Liver (tissue), 3 donors: ENCODE data around the gene SLC8A3.

Source experiments
- EGR1 ChIP-seq, 2 donors: IDR thresholded peaks; 2 replicates each; pipeline ENCODE4 v1.6.1; 2016 to 2018; ENCODE audit warnings: antibody characterized with exemption in 2 of 2, low read depth in 2 of 2
- FOXA1 ChIP-seq: IDR thresholded peaks from 2 replicates; pipeline ENCODE4 v1.6.1; 2016; ENCODE audit warnings: antibody characterized with exemption
- GABPA ChIP-seq, 2 donors: IDR thresholded peaks in 1 of 2; conservative IDR thresholded peaks in 1 of 2; 2 replicates each; pipeline ENCODE4 v1.6.1; 2016; ENCODE audit warnings: antibody characterized with exemption in 2 of 2, mild to moderate bottlenecking in 1 of 2, moderate library complexity in 1 of 2
- JUND ChIP-seq, 2 donors: IDR thresholded peaks; 2 replicates each; pipeline ENCODE4 v1.6.1; 2016; ENCODE audit warnings: antibody characterized with exemption in 2 of 2
- NR2F2 ChIP-seq: IDR thresholded peaks from 2 replicates; pipeline ENCODE4 v1.6.1; 2016; ENCODE audit warnings: antibody characterized with exemption
- RAD21 ChIP-seq, 2 donors: IDR thresholded peaks; 2 replicates each; pipeline ENCODE4 v1.6.1; 2016; ENCODE audit warnings: antibody characterized with exemption in 2 of 2, mild to moderate bottlenecking in 2 of 2
- RXRA ChIP-seq, 2 donors: IDR thresholded peaks; 2 replicates each; pipeline ENCODE4 v1.6.1; 2017 to 2018; ENCODE audit warnings: antibody characterized with exemption in 2 of 2, mild to moderate bottlenecking in 1 of 2
- TAF1 ChIP-seq: conservative IDR thresholded peaks from 2 replicates; pipeline ENCODE4 v1.6.1; 2016; ENCODE audit warnings: antibody characterized with exemption, mild to moderate bottlenecking
- YY1 ChIP-seq: IDR thresholded peaks from 2 replicates; pipeline ENCODE4 v1.6.1; 2016; ENCODE audit warnings: antibody characterized with exemption, mild to moderate bottlenecking
- TF ChIP-seq, protein P1 (sequence below): fragments of 150-350 bp; IDR thresholded peaks from 2 replicates; pipeline ENCODE4 v1.5.1; 2017; ENCODE audit warnings: improper control_type of control experiment, low read depth, low read length; ENCODE audit not compliant: missing input control
- TF ChIP-seq, protein P2 (sequence below): IDR thresholded peaks from 2 replicates; pipeline ENCODE4 v1.6.1; 2016; ENCODE audit warnings: antibody characterized with exemption
- TF ChIP-seq, protein P3 (sequence below): IDR thresholded peaks from 2 replicates; pipeline ENCODE4 v1.6.1; 2016; ENCODE audit warnings: antibody characterized with exemption, mild to moderate bottlenecking
- TF ChIP-seq, protein P4 (sequence below): IDR thresholded peaks from 2 replicates; pipeline ENCODE4 v1.6.1; 2016; ENCODE audit warnings: antibody characterized with exemption
- TF ChIP-seq, protein P5 (sequence below): IDR thresholded peaks from 2 replicates; pipeline ENCODE4 v1.6.1; 2016; ENCODE audit warnings: antibody characterized with exemption
- donor health status: healthy.
- donor health status: healthy.

DNA sequence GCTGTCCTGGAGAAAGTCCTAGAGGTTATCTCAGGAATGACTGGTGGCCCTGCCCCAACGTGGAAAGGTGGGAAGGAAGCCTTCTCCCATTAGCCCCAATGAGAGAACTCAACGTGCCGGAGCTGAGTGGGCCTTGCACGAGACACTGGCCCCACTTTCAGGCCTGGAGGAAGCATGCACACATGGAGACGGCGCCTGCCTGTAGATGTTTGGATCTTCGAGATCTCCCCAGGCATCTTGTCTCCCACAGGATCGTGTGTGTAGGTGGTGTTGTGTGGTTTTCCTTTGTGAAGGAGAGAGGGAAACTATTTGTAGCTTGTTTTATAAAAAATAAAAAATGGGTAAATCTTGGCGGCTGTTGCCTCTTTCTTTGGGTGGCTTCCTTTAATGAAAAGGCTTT lies 156.7 kb downstream of the SLC8A3 start:
- TF ChIP-seq, protein P1, sequence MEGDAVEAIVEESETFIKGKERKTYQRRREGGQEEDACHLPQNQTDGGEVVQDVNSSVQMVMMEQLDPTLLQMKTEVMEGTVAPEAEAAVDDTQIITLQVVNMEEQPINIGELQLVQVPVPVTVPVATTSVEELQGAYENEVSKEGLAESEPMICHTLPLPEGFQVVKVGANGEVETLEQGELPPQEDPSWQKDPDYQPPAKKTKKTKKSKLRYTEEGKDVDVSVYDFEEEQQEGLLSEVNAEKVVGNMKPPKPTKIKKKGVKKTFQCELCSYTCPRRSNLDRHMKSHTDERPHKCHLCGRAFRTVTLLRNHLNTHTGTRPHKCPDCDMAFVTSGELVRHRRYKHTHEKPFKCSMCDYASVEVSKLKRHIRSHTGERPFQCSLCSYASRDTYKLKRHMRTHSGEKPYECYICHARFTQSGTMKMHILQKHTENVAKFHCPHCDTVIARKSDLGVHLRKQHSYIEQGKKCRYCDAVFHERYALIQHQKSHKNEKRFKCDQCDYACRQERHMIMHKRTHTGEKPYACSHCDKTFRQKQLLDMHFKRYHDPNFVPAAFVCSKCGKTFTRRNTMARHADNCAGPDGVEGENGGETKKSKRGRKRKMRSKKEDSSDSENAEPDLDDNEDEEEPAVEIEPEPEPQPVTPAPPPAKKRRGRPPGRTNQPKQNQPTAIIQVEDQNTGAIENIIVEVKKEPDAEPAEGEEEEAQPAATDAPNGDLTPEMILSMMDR, result no peak
- TF ChIP-seq, protein P2, sequence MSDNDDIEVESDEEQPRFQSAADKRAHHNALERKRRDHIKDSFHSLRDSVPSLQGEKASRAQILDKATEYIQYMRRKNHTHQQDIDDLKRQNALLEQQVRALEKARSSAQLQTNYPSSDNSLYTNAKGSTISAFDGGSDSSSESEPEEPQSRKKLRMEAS, result no peak
- TF ChIP-seq EGR1 (IDR thresholded peaks at IDR 0.05; ENCODE audit: low read depth in 2 of 2) (no peak), TAF1 (no peak), RAD21 (IDR thresholded peaks at IDR 0.05) (no peak), FOXA1 (no peak), YY1 (no peak), JUND (IDR thresholded peaks at IDR 0.05) (no peak), GABPA (IDR thresholded peaks at IDR 0.05 in 1 of 2, conservative IDR thresholded peaks at IDR 0.05 in 1 of 2) (no peak), RXRA (IDR thresholded peaks at IDR 0.05) (no peak), NR2F2 (no peak)
- TF ChIP-seq, protein P3, sequence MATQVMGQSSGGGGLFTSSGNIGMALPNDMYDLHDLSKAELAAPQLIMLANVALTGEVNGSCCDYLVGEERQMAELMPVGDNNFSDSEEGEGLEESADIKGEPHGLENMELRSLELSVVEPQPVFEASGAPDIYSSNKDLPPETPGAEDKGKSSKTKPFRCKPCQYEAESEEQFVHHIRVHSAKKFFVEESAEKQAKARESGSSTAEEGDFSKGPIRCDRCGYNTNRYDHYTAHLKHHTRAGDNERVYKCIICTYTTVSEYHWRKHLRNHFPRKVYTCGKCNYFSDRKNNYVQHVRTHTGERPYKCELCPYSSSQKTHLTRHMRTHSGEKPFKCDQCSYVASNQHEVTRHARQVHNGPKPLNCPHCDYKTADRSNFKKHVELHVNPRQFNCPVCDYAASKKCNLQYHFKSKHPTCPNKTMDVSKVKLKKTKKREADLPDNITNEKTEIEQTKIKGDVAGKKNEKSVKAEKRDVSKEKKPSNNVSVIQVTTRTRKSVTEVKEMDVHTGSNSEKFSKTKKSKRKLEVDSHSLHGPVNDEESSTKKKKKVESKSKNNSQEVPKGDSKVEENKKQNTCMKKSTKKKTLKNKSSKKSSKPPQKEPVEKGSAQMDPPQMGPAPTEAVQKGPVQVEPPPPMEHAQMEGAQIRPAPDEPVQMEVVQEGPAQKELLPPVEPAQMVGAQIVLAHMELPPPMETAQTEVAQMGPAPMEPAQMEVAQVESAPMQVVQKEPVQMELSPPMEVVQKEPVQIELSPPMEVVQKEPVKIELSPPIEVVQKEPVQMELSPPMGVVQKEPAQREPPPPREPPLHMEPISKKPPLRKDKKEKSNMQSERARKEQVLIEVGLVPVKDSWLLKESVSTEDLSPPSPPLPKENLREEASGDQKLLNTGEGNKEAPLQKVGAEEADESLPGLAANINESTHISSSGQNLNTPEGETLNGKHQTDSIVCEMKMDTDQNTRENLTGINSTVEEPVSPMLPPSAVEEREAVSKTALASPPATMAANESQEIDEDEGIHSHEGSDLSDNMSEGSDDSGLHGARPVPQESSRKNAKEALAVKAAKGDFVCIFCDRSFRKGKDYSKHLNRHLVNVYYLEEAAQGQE, result no peak
- TF ChIP-seq, protein P4, sequence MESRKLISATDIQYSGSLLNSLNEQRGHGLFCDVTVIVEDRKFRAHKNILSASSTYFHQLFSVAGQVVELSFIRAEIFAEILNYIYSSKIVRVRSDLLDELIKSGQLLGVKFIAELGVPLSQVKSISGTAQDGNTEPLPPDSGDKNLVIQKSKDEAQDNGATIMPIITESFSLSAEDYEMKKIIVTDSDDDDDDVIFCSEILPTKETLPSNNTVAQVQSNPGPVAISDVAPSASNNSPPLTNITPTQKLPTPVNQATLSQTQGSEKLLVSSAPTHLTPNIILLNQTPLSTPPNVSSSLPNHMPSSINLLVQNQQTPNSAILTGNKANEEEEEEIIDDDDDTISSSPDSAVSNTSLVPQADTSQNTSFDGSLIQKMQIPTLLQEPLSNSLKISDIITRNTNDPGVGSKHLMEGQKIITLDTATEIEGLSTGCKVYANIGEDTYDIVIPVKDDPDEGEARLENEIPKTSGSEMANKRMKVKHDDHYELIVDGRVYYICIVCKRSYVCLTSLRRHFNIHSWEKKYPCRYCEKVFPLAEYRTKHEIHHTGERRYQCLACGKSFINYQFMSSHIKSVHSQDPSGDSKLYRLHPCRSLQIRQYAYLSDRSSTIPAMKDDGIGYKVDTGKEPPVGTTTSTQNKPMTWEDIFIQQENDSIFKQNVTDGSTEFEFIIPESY, result no peak
- TF ChIP-seq, protein P5, sequence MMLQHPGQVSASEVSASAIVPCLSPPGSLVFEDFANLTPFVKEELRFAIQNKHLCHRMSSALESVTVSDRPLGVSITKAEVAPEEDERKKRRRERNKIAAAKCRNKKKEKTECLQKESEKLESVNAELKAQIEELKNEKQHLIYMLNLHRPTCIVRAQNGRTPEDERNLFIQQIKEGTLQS, result no peak
